HG02798 (cell line): ENCODE results near the gene COX14.

Source experiments
- ATAC-seq: cut with Tn5 transposase; IDR thresholded peaks from one replicate; pipeline ENCODE4 v1.9.1; 2021; ENCODE audit warnings: mild to moderate bottlenecking; ENCODE audit not compliant: unreplicated experiment, poor library complexity

The COX14 gene

GRCh38 chr12:50084775-50085614 lies 27.0 kb upstream of the COX14 start, which contains the start of gene SMARCD1:
SMARCD1 (plus strand) TSS chr12:50085342; CDS start chr12:50085370, 28 bp downstream.
- peak; percentile 93 for ATAC-seq

- no peak for ATAC-seq
Observed at GRCh38 chr12:50085615-50086072, 26.4 kb upstream of the COX14 start.

- ATAC-seq: no peak
Observed at GRCh38 chr12:50086148-50086547, 25.9 kb upstream of the COX14 start.

- no peak for ATAC-seq
Observed at GRCh38 chr12:50087151-50087550, 24.9 kb upstream of the COX14 start.

- no peak for ATAC-seq
Observed at GRCh38 chr12:50087995-50088394, 24.0 kb upstream of the COX14 start.

GRCh38 chr12:50088577-50089335 lies 23.3 kb upstream of the COX14 start:
- ATAC-seq: no peak

GRCh38 chr12:50089730-50090129 lies 22.3 kb upstream of the COX14 start:
- ATAC-seq: no peak

- ATAC-seq: no peak
Observed at GRCh38 chr12:50090391-50090790, 21.6 kb upstream of the COX14 start.

GRCh38 chr12:50097952-50098351 lies 14.1 kb upstream of the COX14 start:
- ATAC-seq: no peak

- ATAC-seq: no peak
Observed at GRCh38 chr12:50099302-50100008, 12.6 kb upstream of the COX14 start.

- no peak for ATAC-seq
Observed at GRCh38 chr12:50100561-50100960, 11.5 kb upstream of the COX14 start.

GRCh38 chr12:50101663-50102062 lies 10.4 kb upstream of the COX14 start:
- ATAC-seq: no peak

GRCh38 chr12:50102131-50102531 lies 9.9 kb upstream of the COX14 start:
- ATAC-seq: no peak

- ATAC-seq: no peak
Observed at GRCh38 chr12:50102646-50103309, 9.3 kb upstream of the COX14 start.

- ATAC-seq: no peak
Observed at GRCh38 chr12:50103351-50103750, 8.7 kb upstream of the COX14 start.

GRCh38 chr12:50103767-50104321 lies 8.2 kb upstream of the COX14 start, which contains the start of gene GPD1:
GPD1 (plus strand) TSS chr12:50104008; CDS start chr12:50104051, 43 bp downstream.
- ATAC-seq: no peak

- ATAC-seq: no peak
Observed at GRCh38 chr12:50104417-50105366, 7.3 kb upstream of the COX14 start.

- no peak for ATAC-seq
Observed at GRCh38 chr12:50105913-50106450, 6.1 kb upstream of the COX14 start.
